HUES48 (cell line): ENCODE data around the gene PIAS1.

Source experiments
- H3K27ac ChIP-seq: one replicate; pipeline ENCODE4 v1.7.0; 2013; ENCODE audit warnings: low read depth, low read length, inconsistent platforms
- H3K27me3 ChIP-seq: 2 replicates; pipeline ENCODE4 v1.6.1; 2013; ENCODE audit warnings: mild to moderate bottlenecking, low read length; ENCODE audit not compliant: control insufficient read depth, insufficient read depth
- H3K36me3 ChIP-seq: 2 replicates; pipeline ENCODE4 v1.6.1; 2013; ENCODE audit warnings: low read length; ENCODE audit not compliant: control insufficient read depth, insufficient read depth
- H3K4me1 ChIP-seq: 2 replicates; pipeline ENCODE4 v1.6.1; 2013; ENCODE audit warnings: mild to moderate bottlenecking, low read length; ENCODE audit not compliant: control insufficient read depth, insufficient read depth
- H3K4me3 ChIP-seq: 2 replicates; pipeline ENCODE4 v1.5.1; 2013; ENCODE audit warnings: mild to moderate bottlenecking, low read depth, low read length
- H3K9ac ChIP-seq: 2 replicates; pipeline ENCODE4 v1.6.1; 2013; ENCODE audit warnings: mild to moderate bottlenecking, low read depth, low read length, moderate library complexity
- H3K9me3 ChIP-seq: 2 replicates; pipeline ENCODE4 v1.6.1; 2013; ENCODE audit warnings: low read length; ENCODE audit not compliant: control insufficient read depth, insufficient read depth

Gene PIAS1

GRCh38 chr15:68073576-68074288, 19.6 kb downstream of the PIAS1 start:
- H3K27me3 ChIP-seq, result no peaks in the 10 kb centered on the region

GRCh38 chr15:68075764-68076385, 21.8 kb downstream of the PIAS1 start:
- Histone ChIP-seq H3K27ac (no peak overlapping the region), H3K9me3 (no peaks in the 10 kb centered on the region), H3K4me3 (no peak overlapping the region), H3K27me3 (no peaks in the 10 kb centered on the region), H3K4me1 (peaks cover 14% of the 10 kb centered on the region), H3K9ac (no peak overlapping the region), H3K36me3 (no peaks in the 10 kb centered on the region)

More at GRCh38 chr15:68073576-68074288, 19.6 kb downstream of the PIAS1 start:
- H3K9ac ChIP-seq, result no peak overlapping the region
- H3K27ac ChIP-seq, result no peak overlapping the region
- no peaks in the 10 kb centered on the region for H3K36me3 ChIP-seq
- peaks cover 10% of the 10 kb centered on the region for H3K4me1 ChIP-seq
- no peak overlapping the region for H3K4me3 ChIP-seq
- H3K9me3 ChIP-seq, result no peaks in the 10 kb centered on the region

GRCh38 chr15:68078365-68078764, 24.2 kb downstream of the PIAS1 start:
- Histone ChIP-seq H3K4me1 (peaks cover 27% of the 10 kb centered on the region), H3K27me3 (no peaks in the 10 kb centered on the region), H3K4me3 (no peak overlapping the region), H3K9me3 (no peaks in the 10 kb centered on the region), H3K9ac (no peak overlapping the region), H3K36me3 (no peaks in the 10 kb centered on the region), H3K27ac (no peak overlapping the region)

GRCh38 chr15:68080334-68080733, 26.2 kb downstream of the PIAS1 start:
- H3K4me3 ChIP-seq, result no peak overlapping the region
- H3K27ac ChIP-seq, result no peak overlapping the region

DNA sequence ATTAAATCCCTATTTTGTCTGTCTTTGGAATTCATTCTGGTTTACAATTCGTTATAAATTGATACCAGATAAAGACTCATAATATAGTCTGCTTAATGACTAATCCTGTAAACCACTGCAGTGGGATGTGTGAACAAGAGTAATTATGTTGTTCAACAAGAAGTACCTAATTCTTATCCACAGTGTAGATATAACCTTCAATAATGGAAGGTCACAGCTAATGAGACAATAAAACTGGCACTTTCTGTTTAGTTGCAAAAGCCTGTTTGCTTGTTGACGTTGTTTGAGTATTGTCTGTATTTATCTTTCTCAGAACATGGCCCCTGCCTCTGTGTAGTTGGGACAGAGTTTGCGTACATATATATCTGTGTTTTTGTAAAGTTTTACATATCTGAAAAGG, 26.7 kb downstream of the PIAS1 start:
- no peak overlapping the region for H3K4me3 ChIP-seq
- H3K9ac ChIP-seq, result no peak overlapping the region
- H3K9me3 ChIP-seq, result no peaks in the 10 kb centered on the region
- H3K36me3 ChIP-seq, result no peaks in the 10 kb centered on the region
- H3K27ac ChIP-seq, result no peak overlapping the region
- H3K27me3 ChIP-seq, result no peaks in the 10 kb centered on the region
- peaks cover 46% of the 10 kb centered on the region for H3K4me1 ChIP-seq

More at GRCh38 chr15:68080334-68080733, 26.2 kb downstream of the PIAS1 start:
- Histone ChIP-seq H3K4me1 (peaks cover 42% of the 10 kb centered on the region), H3K36me3 (no peaks in the 10 kb centered on the region), H3K9ac (no peak overlapping the region), H3K27me3 (no peaks in the 10 kb centered on the region), H3K9me3 (no peaks in the 10 kb centered on the region)

- H3K9me3 ChIP-seq, result no peaks in the 10 kb centered on the region
- no peak overlapping the region for H3K4me3 ChIP-seq
- H3K27me3 ChIP-seq, result no peaks in the 10 kb centered on the region
- H3K4me1 ChIP-seq, result peaks cover 49% of the 10 kb centered on the region
- no peak overlapping the region for H3K9ac ChIP-seq
- H3K36me3 ChIP-seq, result peaks cover 8% of the 10 kb centered on the region
- H3K27ac ChIP-seq, result no peak overlapping the region
Measured at GRCh38 chr15:68081869-68082505, 27.9 kb downstream of the PIAS1 start.

GRCh38 chr15:68082735-68083134, 28.6 kb downstream of the PIAS1 start:
- Histone ChIP-seq H3K27me3 (no peaks in the 10 kb centered on the region), H3K4me3 (no peak overlapping the region), H3K36me3 (peaks cover 15% of the 10 kb centered on the region), H3K9me3 (no peaks in the 10 kb centered on the region), H3K4me1 (peaks cover 42% of the 10 kb centered on the region), H3K9ac (no peak overlapping the region), H3K27ac (no peak overlapping the region)

- H3K27me3 ChIP-seq, result no peaks in the 10 kb centered on the region
Measured at GRCh38 chr15:68083463-68083862, 29.3 kb downstream of the PIAS1 start.

DNA sequence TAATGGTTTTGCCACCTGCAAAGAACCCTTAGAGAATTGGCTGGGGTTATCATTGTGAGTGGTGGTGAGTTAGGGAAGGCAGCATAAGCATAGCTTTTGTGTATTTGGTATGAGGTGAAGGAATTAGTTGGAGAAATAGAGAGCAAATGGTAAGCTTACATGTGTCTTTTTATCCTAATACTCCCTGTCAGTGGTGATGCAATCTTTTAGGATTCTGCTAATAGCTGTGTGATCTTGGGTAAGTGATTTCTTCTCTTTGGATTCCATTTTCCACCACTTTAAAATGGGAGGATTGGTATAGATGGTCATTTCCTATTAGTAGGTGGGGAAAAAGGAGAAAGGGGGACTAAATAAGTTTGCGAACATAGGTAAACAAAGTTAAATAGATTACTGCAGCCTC, 30.9 kb downstream of the PIAS1 start:
- Histone ChIP-seq H3K9me3 (no peaks in the 10 kb centered on the region), H3K9ac (no peak overlapping the region), H3K36me3 (peaks cover 20% of the 10 kb centered on the region), H3K27me3 (no peaks in the 10 kb centered on the region), H3K27ac (peak overlapping the region; percentile 12), H3K4me1 (peaks cover 39% of the 10 kb centered on the region), H3K4me3 (no peak overlapping the region)

More at GRCh38 chr15:68083463-68083862, 29.3 kb downstream of the PIAS1 start:
- Histone ChIP-seq H3K36me3 (peaks cover 19% of the 10 kb centered on the region), H3K4me1 (peaks cover 39% of the 10 kb centered on the region), H3K9me3 (no peaks in the 10 kb centered on the region), H3K4me3 (no peak overlapping the region), H3K27ac (no peak overlapping the region), H3K9ac (no peak overlapping the region)

- H3K27me3 ChIP-seq, result no peaks in the 10 kb centered on the region
- no peaks in the 10 kb centered on the region for H3K4me1 ChIP-seq
- no peak overlapping the region for H3K9ac ChIP-seq
- peaks cover 3% of the 10 kb centered on the region; the same call in 1 of the 2 replicates for H3K9me3 ChIP-seq
- no peak overlapping the region for H3K4me3 ChIP-seq
- H3K36me3 ChIP-seq, result peaks cover 18% of the 10 kb centered on the region
- no peak overlapping the region for H3K27ac ChIP-seq
Measured at GRCh38 chr15:68091743-68092142, 37.6 kb downstream of the PIAS1 start.

DNA sequence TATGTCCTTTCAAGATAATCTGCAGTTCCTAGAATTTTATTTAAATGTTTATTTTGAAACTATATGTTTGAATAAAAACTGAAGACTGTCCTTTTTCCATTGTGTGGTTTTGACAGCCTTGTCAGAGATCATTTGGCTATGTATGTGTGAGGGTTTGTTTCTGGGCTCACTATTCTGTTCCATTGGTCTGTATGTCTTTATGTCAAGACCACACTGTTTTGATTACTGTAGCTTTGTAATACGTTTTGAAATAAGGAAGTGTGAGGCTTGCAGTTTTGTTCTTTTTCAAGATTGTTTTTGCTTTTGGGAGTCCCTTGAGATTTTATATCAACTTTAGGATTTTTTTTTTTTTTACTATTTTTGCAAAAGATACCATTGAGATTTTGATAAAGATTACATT, 42.0 kb downstream of the PIAS1 start:
- Histone ChIP-seq H3K27me3 (no peaks in the 10 kb centered on the region), H3K9me3 (peaks cover 3% of the 10 kb centered on the region; the same call in 1 of the 2 replicates), H3K4me1 (no peaks in the 10 kb centered on the region), H3K4me3 (no peak overlapping the region), H3K36me3 (0 out of 2 replicates have a peak, but pooled peaks cover 3% of the 10 kb centered on the region), H3K27ac (no peak overlapping the region), H3K9ac (no peak overlapping the region)
